Dermis blood vessel endothelial cell (primary cell): Measurements from ENCODE around the gene NRM. TPM values are rescaled to one million over a fixed set of nuclear protein-coding genes. Genes with fewer than 3 reads are reported as not detected.
"Not testable (repeated sequence)": the region's sequence is repeated elsewhere in the genome, so short reads cannot be mapped to it uniquely, and the experiment has no call there.

Experiments used
- DNase-seq: peaks from one replicate; pipeline ENCODE4 v3.0.0; 2010
- total RNA-seq: library from RNA; depleted of rRNA; stranded (reverse); fragments of >200 nt; gene quantifications from 2 replicates; pipeline ENCODE4 v1.2.3, GENCODE V29; 2014

NRM gene
- total RNA-seq, 1 donor from 2014 or later: 3.1 TPM

DNA sequence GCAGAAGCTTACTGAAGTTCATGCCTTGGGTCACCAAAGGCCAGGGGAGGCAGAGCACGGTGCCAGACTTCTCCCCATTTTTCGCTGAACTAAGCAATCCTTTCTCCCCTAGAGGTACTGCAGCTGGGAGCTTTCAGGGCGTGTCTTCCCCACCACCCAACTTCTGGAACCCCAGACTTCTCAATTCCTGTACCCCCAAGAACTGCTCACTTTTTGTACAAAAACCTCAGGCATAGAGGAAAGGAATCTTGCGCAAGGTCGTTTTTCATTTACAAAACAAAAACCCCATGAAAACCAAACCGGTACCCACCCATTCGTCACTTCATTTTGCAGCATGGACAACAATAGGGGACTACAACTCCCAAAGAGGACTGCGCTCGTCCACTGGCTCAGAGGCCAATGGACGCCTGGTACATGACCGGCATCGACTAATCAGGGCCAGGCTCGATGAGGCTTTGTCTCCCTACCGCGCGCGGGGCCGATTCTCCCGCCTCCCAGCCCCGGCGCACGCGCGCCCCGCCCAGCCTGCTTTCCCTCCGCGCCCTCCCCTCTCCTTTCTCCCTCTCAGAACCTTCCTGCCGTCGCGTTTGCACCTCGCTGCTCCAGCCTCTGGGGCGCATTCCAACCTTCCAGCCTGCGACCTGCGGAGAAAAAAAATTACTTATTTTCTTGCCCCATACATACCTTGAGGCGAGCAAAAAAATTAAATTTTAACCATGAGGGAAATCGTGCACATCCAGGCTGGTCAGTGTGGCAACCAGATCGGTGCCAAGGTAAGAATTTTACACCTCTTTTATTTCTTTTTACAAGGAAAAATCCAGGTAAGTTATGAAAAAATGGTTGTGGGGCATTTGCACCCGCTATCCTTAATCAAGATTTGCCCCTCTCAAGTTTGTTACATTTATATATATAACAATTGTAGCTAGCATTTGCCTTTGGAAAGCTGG lies 29.3 kb upstream of the NRM start, which contains the start of gene TUBB:
Gene TUBB (plus strand): TSS at position 562 of the 947 bp plus-strand sequence. CDS start 155 bp downstream, at position 717.
- peak; percentile 98 for DNase-seq

DNA sequence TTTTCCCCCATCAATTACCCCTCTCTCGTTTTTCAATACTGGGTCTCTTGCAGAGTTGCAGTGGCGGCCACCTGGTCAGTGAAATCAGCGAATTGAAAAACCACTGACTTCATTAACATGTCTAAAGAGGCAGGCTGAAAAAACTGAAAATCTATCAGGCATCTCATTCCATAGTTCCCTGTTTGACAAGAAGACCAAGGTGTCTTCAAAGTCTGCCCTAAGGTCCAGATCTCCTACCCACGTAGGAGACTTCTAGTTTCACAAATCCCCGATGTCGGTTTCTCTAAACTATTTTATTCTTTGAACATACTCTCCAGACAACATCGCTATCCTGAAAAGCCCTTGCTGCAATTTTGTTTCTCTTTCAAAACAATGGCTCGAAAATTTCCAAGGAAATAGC lies 28.6 kb upstream of the NRM start:
- no peak for DNase-seq

DNA sequence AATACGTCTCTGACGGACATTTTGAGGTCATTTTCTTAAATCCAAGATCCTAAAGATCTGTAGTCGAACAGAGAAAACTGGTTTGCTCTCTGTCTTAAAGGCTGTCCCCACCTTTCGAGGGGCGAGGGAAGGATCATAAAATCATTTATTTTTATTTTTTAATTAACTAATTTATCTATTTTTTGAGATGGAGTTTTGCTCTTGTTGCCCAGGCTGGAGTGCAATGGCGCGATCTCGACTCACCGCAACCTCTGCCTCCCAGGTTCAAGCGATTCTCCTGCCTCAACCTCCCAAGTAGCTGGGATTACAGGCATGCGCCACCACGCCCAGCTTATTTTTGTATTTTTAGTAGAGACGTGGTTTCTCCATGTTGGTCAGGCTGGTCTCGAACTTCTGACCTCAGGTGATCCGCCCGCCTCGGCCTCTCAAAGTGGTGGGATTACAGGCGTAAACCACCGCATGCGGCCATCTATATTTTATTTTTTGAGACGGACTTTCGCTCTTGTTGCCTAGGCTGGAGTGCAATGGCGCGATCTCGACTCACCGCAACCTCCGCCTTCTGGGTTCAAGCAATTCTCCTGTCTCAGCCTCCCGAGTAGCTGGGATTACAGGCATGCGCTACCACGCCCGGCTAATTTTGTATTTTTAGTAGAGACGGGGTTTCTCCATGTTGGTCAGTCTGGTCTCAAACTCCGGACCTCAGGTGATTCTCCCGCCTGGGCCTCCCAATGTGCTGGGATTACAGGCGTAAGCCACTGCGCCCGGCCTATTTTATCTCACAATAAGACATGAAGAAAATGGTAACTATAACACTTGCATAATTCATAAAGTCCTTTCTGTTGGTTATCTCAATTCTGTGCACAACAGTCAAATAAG lies 27.3 kb upstream of the NRM start:
- not testable (repeated sequence) for DNase-seq

DNA sequence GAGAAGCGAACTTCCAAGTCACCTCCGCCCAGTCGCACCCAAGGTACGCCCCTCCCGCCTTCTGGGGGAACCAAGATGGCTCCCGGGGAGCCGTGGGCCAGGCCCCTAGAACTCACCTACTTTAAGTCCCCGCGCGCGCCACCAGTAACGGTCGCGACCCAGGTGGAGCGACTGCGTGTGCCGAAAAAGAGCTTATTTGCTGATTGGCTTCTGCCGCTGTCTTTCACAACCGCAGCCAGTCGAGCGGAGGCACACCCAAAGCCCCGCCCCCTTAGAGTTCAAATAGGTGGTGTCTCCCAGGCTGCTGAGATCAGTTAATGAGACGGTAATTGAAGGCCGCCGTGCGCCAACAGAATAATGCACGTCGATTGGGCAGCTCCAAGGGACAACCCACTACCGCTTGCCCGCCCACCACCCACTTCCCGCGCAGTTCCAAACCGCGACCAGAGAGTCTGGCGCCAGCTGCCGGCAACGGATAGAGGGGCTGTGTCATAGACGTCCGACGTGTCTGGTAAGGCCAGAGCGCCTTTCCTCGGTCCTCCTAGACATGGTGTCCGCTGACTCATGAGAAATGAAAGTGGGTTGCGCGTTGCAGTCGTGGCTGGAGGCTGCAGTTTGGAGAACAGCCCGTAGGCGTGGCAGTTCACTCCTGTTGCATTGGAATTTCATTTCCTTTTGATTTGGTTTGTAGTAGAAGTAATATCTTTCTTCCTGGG lies 26.5 kb upstream of the NRM start, which contains the start of gene MDC1:
Gene MDC1 (minus strand): TSS at position 153 of the 716 bp plus-strand sequence. CDS start 2,106 bp downstream, outside the sequence.
- DNase-seq: peak; percentile 100

DNA sequence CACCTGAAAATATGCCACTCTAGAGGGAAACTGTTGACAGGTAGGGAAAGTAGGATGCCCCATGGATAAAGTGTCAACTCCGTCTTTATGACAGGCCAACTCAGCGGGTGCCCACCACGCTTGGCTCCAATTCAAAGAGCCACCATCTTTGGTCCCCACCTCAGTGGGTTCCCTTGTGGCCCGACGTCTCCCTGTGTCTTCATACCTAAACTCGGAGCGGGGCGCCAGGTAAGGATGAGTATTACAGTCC lies 26.0 kb upstream of the NRM start:
- no peak for DNase-seq

DNA sequence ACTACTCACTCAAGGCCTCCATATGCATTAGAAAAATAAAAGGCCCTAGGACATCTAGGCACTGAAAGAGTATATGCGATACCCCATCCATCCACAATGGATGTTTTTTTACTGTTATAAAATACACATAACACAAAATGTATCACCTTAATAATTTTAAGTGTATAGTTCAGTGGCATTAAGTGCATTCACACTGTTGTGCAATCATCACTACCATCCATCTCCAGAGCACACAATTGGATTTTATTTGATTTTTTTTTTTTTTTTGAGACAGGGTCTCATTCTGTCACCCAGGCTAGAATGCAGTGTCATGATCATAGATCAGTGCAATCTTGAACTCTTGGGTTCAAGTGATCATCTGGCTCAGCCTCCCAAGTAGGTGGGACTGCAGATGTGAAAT lies 23.5 kb upstream of the NRM start:
- DNase-seq: no peak

DNA sequence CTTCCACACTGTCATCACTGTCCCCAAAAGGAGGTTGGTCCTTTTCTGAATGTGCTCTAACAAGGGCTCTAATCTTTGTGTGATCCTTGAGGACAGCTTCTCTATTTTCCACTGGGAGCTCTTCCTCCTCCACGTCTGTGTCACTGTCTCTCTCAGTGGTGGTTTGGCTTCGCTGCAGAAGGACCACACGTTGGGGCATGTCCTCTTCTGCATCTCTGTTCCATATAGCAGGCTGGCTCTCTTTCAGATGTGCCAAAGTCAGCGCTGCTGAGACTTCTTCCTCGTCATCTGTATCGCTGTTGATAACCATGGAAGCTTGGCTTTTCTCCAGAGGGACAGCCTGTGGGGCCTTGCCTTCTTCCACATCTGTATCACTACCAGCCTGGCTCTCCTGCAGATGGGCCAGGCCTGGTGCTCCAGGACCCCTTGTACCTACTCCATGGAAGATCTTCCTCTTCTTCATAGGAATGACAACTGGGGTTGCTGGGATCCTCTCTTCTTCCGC lies 21.7 kb upstream of the NRM start:
- no peak for DNase-seq

DNA sequence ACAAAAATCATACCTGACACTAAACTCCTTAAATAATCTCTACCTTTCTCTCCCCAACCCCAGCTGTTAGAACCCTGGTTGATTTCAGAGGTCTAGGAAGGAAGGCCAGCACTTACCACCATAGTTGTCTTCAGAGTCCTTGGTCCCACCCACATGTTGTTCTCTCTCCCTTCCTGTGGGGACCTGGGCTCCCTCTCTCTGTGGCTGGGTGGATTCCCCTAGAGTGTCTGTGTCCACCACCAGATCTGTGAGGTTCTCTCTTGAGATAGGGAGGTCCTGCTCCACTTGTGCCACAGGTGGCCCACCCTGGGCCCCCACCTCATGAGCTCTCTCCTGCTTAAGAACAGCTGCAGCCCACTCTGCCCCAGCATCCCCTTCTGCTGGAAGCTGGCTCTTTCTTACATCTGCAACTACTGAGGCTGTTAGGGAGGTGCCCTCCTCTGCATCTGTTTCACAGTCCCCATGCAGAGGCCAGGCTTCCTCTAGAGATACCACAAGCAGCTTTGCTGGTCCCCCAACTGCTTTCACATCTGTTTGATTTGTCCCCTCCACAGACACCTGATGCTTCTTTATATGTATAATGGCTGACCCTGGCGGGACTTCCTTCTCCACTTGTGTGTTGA lies 21.1 kb upstream of the NRM start:
- no peak for DNase-seq

DNA sequence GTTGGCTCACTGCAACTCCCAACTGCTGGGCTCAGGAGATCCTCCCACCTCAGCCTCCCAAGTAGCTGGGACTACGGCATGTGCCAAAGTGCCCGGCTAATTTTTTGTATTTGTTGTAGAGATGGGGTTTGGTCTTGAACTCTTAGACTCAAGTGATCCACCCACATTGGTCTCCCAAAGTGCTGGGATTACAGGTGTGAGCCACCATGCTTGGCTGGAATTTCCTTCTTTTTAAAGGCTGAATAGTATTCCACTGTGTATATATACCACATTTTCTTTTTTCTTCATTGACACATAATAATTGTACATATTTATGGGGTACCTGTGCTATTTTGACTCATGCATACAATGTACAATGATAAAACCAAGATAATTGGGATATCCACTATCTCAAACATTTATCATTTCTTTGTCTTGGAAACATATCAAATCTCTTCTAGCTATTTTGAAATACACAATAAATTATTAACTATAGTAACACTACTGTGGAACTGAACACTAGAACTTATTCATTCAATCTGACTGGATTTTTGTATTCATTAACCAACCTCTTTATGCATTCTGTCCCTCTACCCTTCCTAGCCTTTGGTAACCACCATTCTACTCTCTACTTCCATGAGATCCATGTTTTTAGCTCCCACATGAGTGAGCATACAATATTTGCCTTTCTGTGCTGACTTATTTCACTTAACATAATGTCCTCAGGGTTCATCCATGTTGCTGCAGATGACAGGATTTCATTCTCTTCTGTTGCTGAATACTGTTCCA lies 18.5 kb upstream of the NRM start:
- no peak for DNase-seq

DNA sequence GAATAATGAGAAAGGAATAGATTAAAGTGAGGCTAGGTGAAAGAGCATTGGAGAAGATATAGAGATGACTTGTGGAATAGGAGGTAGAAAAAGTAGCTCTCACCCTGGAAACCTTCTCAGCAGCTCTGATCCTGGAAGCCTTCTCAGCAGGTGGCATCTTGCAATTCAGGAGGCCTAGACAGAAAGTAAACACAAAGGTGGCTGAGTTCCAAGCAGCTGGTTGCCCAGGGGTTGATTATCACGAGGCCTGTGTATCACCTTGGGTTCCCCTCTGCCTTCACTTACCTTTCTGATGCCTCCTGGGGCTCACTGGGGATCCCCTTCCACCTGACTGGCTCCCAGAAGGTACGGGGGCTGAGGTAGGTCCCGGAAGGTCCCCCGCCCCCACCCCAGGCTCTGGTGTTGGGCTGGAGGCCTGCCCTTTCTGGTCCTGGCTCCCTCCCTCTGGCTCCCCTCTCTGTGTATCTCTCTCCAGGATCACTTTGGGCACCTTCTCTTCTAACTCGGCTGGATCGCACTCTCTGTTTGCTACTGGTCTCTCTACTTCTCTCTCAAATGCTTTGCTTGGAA lies 16.6 kb upstream of the NRM start:
- no peak for DNase-seq

DNA sequence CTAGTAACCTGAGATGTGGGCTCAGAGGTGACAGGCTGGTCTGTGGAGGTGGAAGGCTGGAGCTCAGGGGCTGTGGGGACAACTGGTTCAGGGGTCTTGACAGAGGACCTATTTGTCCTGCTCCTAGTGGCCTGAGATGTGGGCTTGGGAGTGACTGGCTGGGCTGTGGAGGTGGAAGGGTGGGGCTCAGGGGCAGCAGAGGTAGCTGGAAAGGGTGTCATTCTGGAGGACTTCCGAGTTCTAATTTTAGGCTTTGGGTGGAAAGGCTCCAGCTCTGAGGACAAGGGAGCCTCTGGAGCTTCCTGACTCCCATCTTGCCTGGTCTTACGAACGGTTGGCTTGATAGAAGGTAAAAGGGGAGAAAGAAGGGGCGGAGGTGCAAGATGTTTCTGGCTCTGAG lies 14.8 kb upstream of the NRM start:
- DNase-seq: no peak

DNA sequence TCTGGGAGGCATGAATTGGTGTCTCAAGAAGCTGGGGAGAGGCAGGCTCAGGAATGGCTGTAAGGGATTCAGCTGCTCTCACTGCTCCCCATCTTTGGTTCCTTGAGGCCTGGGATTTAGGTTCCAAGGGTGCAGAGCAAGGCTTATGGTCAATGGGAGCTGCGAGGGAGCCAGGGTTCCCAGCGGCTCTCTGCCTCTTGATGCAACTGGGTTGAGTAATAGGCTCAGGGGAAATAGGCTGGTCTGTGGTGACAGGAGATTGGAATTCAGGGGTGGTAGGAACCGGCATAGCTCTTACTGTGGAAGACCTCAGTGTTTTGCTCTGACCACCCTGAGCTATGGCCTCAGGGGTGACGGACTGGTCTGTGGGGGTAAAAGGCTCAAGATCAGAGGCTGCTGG lies 13.0 kb upstream of the NRM start:
- no peak for DNase-seq

DNA sequence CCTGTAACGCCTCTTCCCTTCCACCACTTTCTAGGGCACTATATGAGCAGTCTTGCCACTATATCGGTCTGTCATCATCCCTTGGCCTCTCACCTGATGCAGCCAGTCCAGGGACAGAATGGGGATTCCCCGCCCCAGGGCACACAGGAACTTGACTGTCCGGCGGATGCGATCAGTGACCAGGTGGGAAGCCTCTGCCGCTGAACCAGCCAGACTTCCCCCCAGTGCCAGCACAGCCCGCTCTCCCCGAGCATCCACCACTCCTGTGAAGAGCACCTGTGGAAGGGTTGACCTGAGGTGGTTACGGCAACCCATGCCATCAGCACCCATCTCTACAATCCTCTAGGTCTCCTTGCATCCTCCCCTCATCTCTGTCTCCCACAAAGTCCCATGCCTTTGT lies 12.2 kb upstream of the NRM start:
- no peak for DNase-seq

DNA sequence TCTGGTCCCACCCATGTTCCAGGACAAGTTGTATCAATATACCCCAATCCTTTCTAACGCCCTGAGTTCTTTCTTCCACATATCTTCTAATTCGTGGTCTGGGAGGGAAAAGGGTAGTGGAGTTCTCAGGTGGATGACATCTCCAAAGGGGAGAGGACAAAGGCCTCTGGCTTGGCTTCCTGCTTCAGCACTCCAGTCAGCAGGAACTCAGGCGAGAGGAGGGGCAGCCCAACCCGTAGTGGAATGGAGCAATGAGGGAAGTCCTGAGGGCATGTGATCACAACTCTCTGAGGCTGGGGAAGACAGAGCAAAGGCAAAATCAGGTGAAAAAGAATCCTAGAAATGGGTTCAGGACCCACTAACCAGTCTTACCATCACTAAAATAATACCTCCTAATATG lies 9.6 kb upstream of the NRM start:
- DNase-seq: peak; percentile 14

DNA sequence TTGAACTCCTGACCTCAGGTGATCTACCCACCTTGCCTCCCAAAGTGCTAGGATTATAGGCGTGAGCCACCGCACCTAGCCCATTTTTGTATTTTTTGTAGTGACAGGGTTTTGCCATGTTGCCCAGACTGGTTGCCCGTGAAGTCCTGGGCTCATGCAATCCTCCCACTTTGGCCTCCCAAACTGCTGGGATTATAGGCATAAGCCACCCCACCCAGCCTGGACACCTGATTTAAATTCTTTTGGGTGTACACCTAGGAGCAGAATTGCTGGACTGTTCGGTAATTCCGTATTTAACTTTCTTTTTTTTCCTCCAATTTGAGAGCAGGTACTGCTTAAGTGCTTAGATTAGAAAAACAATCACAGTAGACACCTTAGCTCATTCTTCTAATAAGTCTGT lies 5.6 kb upstream of the NRM start:
- DNase-seq: no peak

DNA sequence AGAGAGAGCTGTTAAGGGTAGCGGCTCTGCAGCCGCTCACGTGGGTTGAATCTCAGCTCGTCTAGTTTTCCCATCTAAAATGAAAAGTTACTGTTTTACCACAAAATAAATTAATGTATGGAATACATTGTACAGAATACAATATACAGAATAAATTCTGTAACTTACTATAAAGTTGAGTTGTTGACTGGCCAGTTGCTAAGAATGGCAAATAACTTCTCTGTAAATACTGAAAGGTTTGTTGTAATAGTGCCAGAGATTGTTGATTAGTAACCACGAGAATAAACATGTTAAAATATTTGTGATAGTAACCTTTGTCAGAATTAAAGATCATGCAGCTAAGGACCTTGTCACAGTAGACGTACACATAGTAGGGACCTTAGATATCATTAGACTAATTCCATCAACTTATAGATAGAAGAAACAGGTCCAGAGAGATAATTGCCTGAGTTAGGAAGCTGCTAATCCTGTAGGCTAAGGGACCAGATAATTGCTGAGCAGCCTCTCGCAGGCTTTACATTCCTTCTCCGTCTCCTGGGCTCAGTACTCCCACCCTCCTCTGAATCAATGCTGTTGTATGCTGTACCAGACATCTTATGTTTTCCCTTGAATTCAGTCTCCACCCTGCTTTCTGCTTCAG lies 544 bp upstream of the NRM start:
- DNase-seq: peak; percentile 9

DNA sequence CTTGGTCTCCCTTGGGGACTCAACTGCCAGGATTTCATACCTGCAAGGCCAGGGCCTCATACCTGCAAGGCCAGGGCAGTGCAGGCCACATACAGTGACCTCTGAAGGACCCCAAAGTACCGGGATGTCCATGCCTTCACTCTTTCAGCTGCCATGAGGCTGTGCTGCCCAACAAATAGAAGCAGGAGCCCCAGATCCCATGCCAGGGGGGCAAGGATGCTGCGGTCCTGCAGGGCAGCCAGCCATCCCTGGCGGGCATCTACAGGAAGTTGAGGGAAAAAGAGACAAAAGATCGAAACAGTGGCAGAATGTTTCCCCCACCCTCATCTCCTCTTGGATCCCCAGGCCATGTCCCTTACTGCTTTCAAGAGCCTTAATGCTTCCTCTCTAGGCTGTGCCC lies 799 bp downstream of the NRM start:
- DNase-seq: no peak

DNA sequence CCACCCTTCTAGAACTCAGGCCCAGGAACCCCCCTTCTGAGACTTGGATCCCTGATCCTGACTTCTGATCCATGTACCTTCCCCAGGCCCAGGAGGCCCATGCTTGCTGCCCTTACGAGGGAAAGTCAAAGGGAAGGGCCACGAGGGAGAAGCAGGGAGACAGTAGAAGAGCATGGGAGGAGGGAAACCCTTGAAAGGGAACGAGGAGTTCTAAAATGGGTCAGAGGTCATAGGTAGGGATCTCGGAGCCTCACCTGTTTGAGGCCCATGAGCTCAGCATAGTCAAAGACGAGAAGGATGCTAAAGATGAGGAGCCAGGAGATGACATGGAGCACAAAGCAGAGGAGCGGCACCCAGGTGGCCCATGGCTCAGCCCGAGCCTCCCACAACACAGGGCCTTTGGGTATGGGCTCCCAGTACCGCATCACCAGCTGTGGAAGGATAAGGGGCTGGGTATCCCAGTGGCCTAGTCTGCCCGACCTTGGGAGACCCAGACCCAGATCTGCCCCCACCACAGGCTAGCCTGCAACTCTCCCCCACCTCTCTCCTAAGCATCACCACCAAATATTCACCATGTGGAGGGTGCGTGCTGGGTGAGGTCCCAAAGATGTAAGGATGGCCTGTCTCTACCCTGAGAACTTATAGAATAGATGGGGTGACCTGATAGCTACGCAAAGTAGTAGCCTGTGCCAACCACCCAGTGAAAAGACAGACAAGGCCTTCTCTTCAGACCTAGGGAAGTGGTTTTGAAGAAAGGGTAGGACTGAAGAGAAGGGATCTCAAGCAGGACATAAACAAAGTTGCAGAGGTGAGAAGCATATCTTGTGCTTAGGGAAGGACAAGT lies 1.5 kb downstream of the NRM start:
- DNase-seq: no peak

DNA sequence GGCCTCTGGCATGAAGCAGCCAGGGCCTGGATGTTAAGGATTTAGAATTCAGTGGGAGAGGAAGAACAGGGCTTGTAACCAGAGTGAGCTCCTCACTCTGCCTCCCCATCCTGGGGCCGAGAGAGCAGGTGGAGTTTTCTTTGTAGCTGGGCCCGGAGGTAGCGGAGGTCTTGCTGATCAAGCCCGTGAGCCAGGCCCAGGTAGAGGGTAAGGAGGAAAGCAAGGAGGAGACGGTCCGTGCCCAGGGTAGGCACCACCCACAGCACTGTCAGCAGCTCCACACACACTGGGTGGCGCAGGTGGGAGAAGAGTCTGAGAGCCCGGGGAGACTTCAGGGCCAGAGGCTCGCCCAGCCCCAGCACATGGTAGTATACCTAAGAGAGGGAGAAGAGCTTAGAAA lies 2.2 kb downstream of the NRM start:
- DNase-seq: no peak
